Neural progenitor cell (in vitro differentiated cells): ENCODE results near the gene NSUN3.

Experiments used
- EZH2 ChIP-seq: fragments of 200-600 bp; sonication (generic); IDR thresholded peaks from 2 replicates; pipeline ENCODE4 v1.6.1; 2017; ENCODE audit warnings: antibody characterized with exemption, mild to moderate bottlenecking, moderate library complexity
- TF ChIP-seq, protein P1 (sequence below): fragments of 200-600 bp; sonication (generic); IDR thresholded peaks from 2 replicates; pipeline ENCODE4 v1.5.1; 2017; ENCODE audit warnings: antibody characterized with exemption, mild to moderate bottlenecking

DNA sequence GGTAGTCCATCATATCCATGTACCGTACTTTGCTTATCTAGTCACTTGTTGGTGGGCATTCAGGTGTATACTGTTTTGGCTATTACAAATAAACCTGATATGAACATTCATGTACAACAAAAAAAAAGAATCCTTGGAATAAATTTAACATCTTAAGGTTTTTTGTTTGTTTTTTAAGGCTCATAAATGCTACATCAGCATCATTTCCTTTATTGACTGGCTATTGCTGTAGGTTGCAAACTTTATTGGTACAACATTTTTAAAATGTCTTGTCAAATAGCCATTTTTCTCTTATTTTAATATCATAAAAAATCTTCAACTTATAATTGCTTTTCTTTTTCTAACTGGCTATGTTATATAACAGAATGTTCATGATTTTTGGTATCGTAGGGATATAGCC is 16.3 kb upstream of the NSUN3 start:
- TF ChIP-seq EZH2: no peak
- TF ChIP-seq, protein P1, sequence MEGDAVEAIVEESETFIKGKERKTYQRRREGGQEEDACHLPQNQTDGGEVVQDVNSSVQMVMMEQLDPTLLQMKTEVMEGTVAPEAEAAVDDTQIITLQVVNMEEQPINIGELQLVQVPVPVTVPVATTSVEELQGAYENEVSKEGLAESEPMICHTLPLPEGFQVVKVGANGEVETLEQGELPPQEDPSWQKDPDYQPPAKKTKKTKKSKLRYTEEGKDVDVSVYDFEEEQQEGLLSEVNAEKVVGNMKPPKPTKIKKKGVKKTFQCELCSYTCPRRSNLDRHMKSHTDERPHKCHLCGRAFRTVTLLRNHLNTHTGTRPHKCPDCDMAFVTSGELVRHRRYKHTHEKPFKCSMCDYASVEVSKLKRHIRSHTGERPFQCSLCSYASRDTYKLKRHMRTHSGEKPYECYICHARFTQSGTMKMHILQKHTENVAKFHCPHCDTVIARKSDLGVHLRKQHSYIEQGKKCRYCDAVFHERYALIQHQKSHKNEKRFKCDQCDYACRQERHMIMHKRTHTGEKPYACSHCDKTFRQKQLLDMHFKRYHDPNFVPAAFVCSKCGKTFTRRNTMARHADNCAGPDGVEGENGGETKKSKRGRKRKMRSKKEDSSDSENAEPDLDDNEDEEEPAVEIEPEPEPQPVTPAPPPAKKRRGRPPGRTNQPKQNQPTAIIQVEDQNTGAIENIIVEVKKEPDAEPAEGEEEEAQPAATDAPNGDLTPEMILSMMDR: no peak
